OCI-LY3 (cell line): ENCODE data around the gene FANCC.

Source experiments
- EZH2phosphoT487 ChIP-seq: fragments of 200-600 bp; shearing (Covaris generic); IDR thresholded peaks from 2 replicates; pipeline ENCODE4 v1.6.1; 2018; ENCODE audit warnings: antibody characterized with exemption, mixed run types, low read depth
- TF ChIP-seq, protein P1 (sequence below): fragments of 200-600, 300-600 bp; sonication (generic); IDR thresholded peaks from 2 replicates; pipeline ENCODE4 v1.5.1; 2014; ENCODE audit warnings: antibody characterized with exemption, low read length, low read depth

DNA sequence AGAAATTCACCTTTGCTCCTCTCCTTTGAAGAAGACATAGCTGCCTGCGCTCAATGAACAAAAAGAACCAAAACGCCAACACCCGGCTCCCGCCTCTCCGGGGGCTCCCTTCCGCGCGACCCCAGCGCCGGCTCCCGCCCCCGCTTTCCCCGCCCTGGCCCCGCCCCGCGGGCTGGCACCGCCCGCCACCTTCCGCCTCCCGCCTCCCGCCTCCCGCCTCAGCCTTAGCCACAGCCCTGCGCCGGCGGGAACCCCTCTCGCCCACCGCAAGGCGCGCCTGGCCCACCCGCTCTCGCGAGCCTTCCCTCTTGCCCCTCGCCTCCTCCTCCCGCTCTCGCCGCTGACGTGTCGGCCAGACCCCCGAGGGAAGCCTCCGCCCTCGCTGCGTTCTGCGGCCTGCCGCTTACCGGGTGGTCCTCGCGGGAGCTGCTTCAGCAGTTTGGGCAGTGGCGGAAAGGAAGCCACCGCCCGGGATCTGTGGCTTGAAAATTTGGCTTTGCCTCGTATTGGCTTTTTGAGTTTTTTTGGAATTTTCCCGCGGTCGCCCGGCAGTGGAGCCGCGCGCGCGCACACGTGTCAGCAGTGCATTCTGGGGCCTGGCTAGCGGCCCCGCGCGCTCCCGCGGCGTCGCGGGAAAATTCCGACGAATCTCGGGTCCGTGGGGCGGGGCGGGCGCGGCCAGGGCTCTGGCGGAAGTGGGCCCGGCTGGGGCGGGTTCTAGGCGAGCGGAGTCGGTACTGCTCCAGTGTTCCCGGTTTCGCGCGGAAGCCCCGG, at the start of gene FANCC:
- TF ChIP-seq, protein P1, sequence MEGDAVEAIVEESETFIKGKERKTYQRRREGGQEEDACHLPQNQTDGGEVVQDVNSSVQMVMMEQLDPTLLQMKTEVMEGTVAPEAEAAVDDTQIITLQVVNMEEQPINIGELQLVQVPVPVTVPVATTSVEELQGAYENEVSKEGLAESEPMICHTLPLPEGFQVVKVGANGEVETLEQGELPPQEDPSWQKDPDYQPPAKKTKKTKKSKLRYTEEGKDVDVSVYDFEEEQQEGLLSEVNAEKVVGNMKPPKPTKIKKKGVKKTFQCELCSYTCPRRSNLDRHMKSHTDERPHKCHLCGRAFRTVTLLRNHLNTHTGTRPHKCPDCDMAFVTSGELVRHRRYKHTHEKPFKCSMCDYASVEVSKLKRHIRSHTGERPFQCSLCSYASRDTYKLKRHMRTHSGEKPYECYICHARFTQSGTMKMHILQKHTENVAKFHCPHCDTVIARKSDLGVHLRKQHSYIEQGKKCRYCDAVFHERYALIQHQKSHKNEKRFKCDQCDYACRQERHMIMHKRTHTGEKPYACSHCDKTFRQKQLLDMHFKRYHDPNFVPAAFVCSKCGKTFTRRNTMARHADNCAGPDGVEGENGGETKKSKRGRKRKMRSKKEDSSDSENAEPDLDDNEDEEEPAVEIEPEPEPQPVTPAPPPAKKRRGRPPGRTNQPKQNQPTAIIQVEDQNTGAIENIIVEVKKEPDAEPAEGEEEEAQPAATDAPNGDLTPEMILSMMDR, result no peak
- no peak for TF ChIP-seq EZH2phosphoT487
